ENCODE results near the gene DNMT3A.

The DNMT3A gene

DNA sequence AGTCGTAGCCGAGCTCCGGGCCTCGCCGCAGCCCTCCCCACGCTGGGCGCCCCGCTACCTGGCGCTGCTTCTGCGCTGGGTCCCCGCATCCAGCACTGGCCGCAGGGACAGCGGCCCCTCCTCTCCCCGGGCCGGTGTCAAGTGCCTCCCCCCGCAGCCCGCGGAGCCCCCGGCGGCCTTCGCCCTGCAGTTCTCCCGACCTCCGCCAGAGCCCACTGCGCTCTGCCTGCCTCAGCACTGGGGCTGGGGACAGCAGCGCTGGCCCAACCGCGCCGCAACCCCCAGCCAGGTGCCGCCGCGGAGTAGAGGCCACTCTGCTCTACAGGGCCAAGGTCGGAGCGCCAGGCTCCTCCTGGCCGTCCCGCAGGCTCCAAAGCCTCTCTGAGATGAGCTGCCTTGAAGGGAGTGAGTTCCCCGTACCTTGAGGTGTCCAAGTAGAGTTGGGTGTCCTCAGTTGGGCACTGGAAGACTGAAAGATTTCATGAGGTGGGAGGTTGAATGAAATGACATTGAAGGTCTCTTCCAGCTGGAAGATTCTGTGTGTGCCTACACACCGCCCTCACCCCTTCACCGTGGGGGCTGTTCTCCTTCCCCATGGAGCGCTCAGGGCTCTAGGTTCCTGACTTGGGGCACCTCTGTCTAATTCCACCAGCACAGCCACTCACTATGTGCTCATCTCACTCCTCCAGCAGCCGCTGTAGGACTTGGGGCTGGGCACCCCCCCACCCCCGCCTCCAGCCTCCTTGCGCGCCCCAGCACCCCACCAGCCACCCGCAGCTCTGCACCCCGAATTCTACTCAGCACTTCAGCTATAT is 854 bp upstream of the DNMT3A start:
- peak; percentile 73 to 83 for DNase-seq

DNA sequence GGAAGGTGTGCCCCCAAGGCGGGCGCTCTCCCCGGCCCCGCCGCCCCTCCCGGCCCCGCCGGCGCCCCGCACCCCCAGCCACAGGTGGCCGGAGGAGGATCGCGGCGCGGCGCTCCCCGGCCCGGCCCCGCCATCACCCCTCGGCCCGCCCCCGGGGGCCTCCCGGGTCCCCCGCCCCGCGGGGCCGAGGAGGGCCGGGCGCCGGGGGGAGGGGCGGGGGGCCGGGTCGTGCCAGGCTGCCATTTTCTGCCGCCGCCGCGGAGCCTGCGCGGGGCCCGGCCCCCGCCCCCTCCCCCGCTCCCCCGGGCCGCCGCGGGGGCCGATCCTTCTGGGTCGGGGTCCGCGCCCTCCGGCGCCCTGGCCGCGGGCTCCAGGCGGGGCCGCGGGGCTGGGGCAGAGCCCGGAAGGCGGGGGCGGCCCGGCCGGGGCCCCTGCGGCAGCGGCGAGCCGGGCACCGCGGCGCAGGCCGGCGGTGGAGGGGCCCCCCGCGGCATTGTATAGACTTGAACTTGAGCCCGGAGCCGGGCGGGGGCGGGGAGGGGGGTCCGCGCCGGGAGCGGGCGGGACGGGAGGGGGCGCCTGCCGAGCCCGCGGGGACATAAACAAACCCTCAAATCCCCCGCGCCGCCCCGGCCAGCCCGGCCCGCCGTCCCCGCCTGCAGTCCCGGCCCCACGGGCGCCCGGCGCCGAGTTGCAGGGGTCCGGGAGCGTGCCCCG is 556 bp downstream of the DNMT3A start:
- peak; percentile 36 to 57 for DNase-seq

DNA sequence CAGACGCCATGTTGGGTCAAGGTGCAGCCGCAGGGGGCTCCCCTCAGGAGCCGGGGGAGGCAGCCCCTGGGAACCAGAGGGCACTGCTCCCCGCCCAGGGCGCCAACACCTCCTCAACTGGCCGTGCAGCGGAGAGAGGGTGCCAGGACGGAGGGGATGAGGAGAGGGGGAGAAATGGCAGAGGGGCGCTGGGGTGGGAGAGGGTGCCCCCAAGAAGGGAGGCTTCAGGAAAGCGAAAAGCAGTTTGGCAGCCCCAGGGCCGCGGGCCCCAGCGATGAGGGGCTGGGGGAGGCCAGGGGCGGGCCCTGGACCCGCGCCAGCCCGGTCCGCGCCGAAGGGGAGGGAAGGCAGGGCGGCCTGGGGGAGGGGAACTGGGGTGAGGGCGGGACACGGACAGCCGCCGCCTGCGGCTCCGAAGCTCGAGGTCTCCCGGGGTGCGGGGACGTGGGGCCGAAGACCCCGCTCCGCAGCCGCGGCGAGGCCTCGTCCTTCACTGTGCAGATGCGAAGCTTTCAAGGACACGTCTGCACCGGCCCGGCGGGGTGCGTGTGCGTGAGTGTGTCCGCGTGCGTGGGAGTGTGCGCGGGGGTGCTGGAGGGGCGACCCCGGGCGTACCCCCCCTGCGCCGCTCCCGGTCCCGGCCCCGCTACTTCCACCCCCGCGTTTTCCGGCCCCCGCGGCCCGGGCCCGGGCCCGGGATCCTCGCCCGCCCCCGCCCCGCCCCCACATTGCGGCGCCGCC is 1.4 kb downstream of the DNMT3A start:
- DNase-seq = no peak

DNA sequence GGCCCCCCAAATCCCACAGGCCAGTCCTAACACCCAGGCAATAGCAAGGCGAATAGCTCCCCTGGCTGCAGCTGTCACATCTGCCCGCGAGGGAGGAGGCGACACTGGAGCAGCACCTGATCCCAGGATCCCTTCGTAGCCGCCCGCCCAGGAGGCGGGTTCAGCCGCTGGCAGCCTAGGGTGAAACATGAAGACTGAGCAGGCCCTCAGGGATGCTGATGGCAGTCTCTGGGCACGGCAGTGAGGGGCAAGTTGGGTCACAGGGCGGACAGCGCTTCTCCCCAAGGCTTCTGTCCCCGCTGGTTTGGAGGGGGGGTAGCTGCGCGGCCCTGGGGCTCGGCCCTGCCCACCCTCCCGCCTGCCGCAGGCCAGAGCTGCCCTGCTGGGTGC is 1.9 kb downstream of the DNMT3A start:
- no peak for DNase-seq

DNA sequence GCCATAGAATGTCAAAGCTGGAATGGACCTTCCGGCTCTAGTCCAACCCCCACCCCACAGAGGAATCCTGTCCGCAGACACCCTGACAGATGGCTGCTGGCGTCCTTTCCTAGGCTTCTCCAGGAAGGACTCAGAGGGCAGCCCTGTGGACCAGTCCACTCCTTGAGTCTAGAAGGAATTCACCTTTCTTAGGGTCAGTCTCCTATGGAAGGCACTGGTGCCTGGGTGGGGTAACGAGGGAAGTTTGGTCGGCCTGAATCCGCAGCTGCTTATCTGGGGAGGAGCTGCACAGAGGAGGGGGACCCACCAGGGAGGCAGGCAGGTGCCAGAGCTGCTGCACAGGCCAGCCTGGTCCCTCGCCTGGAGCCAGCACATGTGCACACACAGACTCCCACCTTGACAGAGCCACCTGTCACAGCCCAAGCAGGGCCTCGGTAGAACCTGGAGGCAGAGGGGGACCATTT is 2.5 kb downstream of the DNMT3A start:
- DNase-seq = no peak

GRCh38 chr2:25338401-25338800 is 3.3 kb downstream of the DNMT3A start:
- DNase-seq = no peak

DNA sequence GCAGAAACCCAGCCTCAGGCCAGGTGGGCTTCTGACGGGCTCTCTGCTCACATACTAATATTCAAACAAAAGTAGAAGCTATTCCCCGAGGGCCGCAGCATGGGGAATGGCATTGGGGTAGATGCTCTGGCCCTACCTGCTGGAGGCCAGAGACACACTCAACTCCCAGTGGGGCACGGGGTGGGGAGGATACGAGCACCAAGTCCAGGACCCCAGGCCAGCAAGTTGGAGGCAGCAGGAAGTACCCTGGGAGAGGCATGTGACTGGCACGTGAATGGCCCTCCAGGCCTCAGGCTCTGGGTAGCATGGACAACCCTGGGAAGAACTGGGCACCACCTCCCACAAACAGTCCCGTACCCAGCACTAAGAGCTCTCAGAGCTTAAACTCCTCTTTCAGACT is 3.8 kb downstream of the DNMT3A start:
- no peak for DNase-seq

DNA sequence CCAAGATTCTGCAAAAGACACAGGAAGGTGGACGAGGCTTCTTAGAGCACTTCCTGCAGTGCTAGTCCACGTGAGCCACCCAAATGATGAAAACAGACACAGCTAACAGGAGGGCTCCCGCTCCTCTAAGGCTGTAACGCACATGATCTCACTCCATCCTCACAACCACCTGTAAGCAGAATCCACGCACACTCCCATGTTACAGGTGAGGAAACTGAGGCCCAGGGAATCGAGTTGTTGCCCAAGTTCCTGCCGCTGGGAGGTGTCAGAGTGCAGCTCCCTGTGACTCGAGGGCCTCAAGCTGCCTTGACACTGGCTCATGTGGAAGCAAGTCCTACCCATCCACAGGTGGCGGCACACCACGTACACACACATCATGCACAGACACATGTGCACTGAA is 4.4 kb downstream of the DNMT3A start:
- no peak for DNase-seq

DNA sequence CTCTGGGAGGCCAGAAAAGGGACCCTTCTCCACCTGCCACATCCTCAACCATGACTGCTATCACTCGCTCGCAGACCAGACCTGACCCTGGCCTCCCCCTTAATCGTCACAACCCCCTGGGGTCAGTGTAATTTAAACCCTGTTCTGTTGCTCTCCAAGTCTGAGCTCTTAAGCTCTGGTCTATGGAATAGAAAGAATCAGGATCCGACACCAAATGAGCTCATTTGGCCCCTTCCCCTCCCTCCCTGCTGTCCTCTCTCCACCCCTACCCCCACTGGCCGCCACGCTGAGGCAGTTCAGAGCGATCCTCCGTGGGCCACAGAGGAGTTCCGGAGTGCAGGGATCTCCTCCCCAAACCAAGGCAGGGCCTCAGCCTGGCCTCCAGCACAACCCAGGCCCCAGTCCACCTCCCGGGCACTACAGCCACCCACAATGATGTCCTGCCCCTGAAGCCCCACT is 5.3 kb downstream of the DNMT3A start:
- DNase-seq = no peak

- DNase-seq = no peak
Observed at GRCh38 chr2:25335971-25336370, 5.8 kb downstream of the DNMT3A start.

GRCh38 chr2:25335204-25335603 is 6.5 kb downstream of the DNMT3A start:
- no peak for DNase-seq

- no peak for DNase-seq
Observed at GRCh38 chr2:25334482-25334881, 7.2 kb downstream of the DNMT3A start.

DNA sequence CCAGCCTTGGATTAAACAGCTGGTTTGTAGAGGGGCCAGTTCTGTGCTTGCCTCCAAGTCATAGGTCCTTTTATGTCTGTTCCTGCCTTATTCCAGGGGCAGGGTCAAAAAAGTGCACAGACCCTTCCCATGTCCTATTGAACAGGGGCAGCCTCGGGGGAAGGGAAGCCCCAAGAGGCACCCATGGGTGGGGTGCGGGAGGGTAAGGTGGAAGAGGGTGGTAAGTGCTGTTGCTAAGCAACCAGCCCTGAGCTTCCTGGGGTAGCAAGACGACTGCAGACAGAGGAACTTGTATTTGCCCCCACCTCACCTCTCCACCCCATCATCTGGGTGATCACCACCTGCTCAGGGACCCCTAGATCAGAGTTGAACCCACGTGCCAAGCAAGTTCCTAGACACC is 7.7 kb downstream of the DNMT3A start:
- no peak for DNase-seq

- peak; percentile 66 to 78 for DNase-seq
Observed at GRCh38 chr2:25332571-25332970, 9.2 kb downstream of the DNMT3A start.

GRCh38 chr2:25331686-25332365 is 9.9 kb downstream of the DNMT3A start:
- DNase-seq = no peak

- DNase-seq = no peak
Observed at GRCh38 chr2:25330937-25331336, 10.8 kb downstream of the DNMT3A start.

GRCh38 chr2:25330273-25330672 is 11.5 kb downstream of the DNMT3A start:
- no peak for DNase-seq

DNA sequence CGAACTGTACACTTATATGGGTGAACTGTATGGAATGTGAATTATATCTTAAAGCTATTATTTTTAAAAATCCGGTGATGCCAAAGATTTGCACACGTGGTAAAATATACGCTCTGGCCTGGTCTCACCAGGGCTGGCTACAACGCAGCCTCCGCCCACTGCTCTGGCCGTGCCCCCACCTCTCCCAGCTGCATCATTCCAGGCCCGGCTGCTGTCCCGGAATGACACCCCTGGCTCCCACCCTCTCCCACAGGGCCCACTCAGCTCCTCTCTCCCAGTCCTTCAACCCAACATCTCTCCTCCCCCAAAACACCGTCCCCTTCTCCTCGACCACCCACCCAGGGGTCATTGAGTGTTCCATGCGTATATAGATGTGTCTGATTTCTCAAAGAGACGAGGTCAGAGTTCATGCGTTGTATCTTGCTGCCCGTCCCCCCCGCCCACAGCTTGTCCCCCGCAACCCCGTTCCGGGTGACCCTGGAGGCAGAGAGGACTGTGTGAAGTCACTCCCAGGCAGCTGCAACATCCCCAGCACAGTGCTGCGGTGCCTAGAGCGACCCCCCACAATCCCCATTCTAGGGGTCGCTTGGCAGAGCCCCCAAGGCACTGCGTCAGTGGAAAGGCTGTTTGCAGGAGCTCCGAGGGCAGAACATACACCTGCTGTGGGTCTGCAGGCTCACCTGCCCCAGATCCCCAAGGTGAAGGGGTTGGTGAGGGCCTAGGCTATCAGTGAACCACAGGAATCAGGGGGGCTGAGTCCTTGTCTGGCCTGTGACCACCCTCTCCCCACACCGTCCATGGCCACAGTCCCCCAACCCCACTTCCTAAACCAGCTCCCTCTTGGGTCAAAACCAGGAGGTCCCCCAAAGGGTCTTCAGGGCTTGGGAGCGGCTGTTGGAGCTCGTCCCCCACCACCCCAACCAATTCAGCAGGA is 13.3 kb downstream of the DNMT3A start:
- no peak for DNase-seq

DNA sequence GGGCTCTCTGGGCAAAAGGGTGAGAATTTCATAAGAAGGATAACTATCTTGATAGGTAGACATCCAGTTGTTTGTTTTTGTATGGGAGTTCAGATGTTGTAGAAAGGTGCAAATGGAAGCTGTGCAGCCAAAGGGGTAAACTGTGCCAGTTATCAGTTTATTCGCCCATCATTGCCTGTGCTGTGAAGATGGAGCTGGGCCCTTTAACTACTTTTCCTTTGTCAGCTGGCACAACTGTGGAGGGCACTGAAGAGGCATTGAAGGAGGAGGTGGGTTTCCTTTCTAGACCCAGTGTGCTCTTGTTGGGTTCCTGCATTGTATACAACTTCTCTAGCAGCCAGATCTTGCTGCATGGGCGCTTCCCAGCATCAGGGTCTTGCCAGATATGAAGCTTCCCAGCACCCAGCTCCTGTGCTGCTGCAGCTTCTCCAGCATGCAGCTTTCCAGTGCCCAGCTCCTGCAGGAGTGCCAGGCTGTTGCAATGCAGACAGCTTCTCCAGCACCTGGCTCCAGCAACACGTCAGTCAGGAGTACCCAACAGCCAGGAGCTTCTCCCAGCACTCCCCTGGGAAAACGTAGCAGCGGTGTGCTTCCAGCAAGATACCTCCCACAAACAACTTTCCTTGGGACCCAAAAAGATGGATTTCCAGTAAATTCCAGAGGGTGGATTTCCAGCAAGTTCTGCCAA is 15.3 kb downstream of the DNMT3A start:
- no peak for DNase-seq

DNA sequence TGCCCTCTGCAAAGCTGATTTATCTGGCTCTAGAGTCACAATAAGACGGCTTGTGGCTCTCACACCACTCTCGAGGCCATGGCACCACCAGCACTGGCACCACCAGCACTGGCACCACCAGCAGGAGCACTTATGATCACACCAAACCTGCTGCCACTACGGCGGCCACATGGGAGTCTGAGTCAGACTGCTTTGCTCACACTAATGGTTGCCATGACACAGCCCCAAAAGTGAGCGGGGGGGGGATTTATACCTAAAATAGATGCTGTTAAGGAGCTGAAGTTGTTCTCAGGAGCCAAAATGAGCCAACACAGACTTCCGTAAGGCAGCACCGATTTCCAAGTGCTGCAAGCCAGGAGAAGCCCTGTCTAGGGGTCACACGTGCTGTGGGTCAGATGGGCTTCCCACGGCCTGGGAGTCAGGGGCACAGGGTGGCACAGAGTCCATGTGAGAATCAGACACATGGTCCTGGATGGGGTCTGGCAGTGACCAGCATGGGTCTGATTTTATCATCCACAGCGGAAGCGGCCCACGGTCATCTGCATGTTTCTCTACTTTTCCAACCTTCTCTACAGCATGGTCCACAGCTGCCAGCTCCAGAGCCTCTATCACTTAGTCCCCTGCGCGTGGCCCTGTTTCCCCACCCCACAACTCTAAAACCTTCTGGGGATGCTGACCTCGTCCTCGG is 16.7 kb downstream of the DNMT3A start:
- DNase-seq = peak in 1 of 2 donors; percentile 46

All from hippocampal formation (tissue), 2 donors.